A549 treated with AZD2906 at 1 μM for 4 hours (cell line): ENCODE measurements around the gene ARMCX6. TPM values are rescaled to one million over a fixed set of nuclear protein-coding genes. Genes with fewer than 3 reads are reported as not detected.

Source experiments
- total RNA-seq: library from RNA; stranded (reverse); fragments of 200-300 nt; extraction: Qiagen RNA extraction; gene quantifications from 5 replicates; pipeline ENCODE4 v1.2.3, GENCODE V29; 2022

Gene ARMCX6
- 45.1 to 50.0 TPM (median 47.7 TPM) in 5 replicates for total RNA-seq

DNA sequence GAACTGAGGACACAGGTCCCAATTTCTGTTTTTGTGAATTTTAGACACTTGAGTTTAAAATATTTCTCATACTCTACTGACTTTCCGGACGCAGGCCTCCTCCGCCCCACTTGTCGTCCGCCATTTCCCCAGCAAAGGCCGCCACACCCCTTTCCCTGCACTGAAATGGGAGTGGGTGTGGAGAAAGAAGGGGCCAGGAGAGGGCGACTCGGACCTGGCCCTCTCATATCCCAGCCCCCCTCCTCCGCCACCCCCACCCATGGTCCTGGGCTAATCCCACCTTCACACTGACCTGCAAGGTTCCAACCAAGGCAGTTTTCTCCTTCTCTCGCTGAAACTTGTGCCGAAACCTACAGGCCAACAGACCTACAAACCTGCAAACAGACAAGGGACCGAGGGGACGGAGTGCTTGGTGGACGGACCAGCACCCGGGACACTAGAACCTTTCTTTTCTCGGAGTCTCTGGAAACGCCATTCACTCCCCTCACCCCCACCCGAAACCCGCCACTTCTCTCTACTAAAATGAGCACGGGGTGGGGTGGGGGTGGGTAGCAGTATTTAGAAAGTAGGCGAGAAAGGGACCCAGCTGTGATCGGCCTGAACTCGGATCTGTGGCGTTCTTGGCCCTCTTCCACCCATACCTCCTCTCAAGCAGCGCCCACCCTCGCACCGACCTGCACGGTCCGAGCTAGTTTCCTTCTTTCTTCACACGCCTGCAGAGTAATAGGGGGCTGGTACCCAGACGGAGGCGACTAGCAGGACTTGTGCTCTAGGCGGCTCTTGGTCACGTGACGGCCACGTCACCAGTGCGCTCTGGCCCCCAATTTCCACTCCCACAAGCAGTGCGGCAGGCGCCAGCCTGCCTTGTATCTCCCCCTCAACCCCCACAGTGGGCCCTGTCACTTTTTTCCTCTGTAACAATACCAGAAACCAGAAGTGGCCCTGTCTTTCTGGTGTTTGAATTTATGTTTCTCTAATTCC is at the start of gene ARMCX6:
TSS of gene ARMCX6 (minus strand) at position 790 of the 981 bp plus-strand sequence. CDS start 1,380 bp downstream, outside the sequence.

DNA sequence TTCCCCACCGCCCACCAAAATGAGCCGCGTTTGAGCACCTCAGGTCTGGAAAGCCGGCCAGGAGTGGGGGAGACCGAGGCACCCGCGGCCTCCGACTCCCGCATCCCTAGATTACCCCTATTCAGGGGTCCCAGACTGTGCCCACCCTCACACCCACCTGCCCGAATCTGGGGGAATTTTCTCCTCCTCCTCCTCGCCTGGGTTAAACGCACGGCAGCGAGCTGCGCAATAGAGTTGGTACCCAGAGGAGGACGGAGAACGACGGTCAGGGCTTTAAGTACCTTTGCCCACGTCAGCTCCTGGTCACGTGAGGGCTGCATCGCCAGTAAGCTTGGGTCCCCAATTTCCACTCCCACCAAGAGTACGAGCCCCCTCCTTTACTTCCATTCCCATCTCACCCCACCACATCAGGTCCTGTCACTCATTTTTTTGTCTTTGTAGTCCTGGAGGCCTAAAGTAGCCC is 41.8 kb upstream of the ARMCX6 start, which contains the start of gene ARMCX2:
TSS of gene ARMCX2 (minus strand) at position 250 of the 463 bp plus-strand sequence. CDS start 2,262 bp downstream, outside the sequence.

Other genes with a start within 250 kb of the ARMCX6 start
- 0.09 to 0.32 TPM (median 0.13 TPM) in 5 replicates for gene BTK, start 231.8 kb downstream of the ARMCX6 start, total RNA-seq
- gene RPL36A, start 227.0 kb downstream of the ARMCX6 start, total RNA-seq = 2,465 to 3,104 TPM (median 2,471 TPM) in 5 replicates
- 155 to 181 TPM (median 160 TPM) in 5 replicates for gene GLA, start 210.1 kb downstream of the ARMCX6 start, total RNA-seq
- 51.1 to 66.3 TPM (median 56.8 TPM) in 5 replicates for gene HNRNPH2, start 209.8 kb downstream of the ARMCX6 start, total RNA-seq
- 0.36 to 0.74 TPM (median 0.71 TPM) in 5 replicates for gene ARMCX4, start 132.5 kb downstream of the ARMCX6 start, total RNA-seq
- gene ARMCX1, start 67.5 kb downstream of the ARMCX6 start, total RNA-seq = 0.26 to 0.57 TPM (median 0.43 TPM) in 5 replicates
- 17.9 to 25.8 TPM (median 21.0 TPM) in 5 replicates for gene ARMCX3, start 5.2 kb upstream of the ARMCX6 start, total RNA-seq
- gene ARMCX2, start 41.9 kb upstream of the ARMCX6 start, total RNA-seq = 0.06 to 0.08 TPM (median 0.08 TPM) in 3 of 5 replicates, not detected in the others